IMR-90 (cell line): ENCODE data around the gene TMPRSS3. TPM values are rescaled to one million over a fixed set of nuclear protein-coding genes. Genes with fewer than 3 reads are reported as not detected.

Source experiments
- ATAC-seq: fragments of 200-7000 bp; cut with Tn5 transposase; 2 replicates; pipeline ENCODE4 v1.9.1; 2020; ENCODE audit warnings: low read depth, mild to moderate bottlenecking, moderate library complexity
- BruUV-seq: library from RNA; stranded (reverse); fragments of 400-500 nt; replicated peaks from 2 replicates; lab custom pipeline; 2021; lab: Mats Ljungman, UMichigan
- CTCF ChIA-PET: fragments of 300-600 bp; formaldehyde crosslinking; extraction: SDS; loops from one replicate; lab custom pipeline; 2021; ENCODE audit warnings: antibody characterized with exemption; lab: Yijun Ruan, JAX
- POLR2A ChIA-PET: fragments of 300-600 bp; sonication (Branson Sonifier 250); formaldehyde crosslinking; loops from one replicate; lab custom pipeline; 2022; ENCODE audit warnings: antibody characterized with exemption; ENCODE audit not compliant: unreplicated experiment; lab: Charles Lee
- DNase-seq: peaks from one replicate; pipeline ENCODE4 v3.0.0; 2013
- H2AFZ ChIP-seq: replicated peaks from 2 replicates; pipeline ENCODE3; 2013; ENCODE audit warnings: low read length, mild to moderate bottlenecking; ENCODE audit not compliant: poor library complexity
- H2AK5ac ChIP-seq: 2 replicates; pipeline ENCODE4 v1.6.1; 2013; ENCODE audit warnings: low read depth, low read length, inconsistent platforms
- H2AK9ac ChIP-seq: replicated peaks from 2 replicates; pipeline ENCODE3; 2013; ENCODE audit warnings: mild to moderate bottlenecking, low read depth, low read length, moderate library complexity; ENCODE audit not compliant: poor library complexity
- H2BK120ac ChIP-seq: 2 replicates; pipeline ENCODE4 v1.6.1; 2013; ENCODE audit warnings: low read depth, low read length, inconsistent platforms
- H2BK15ac ChIP-seq: 3 replicates; pipeline ENCODE4 v1.6.1; 2013; ENCODE audit warnings: low read depth, low read length, inconsistent platforms
- H2BK20ac ChIP-seq: 2 replicates; pipeline ENCODE4 v1.6.1; 2013; ENCODE audit warnings: low read depth, mild to moderate bottlenecking, inconsistent platforms, low read length, moderate library complexity
- H2BK5ac ChIP-seq: 2 replicates; pipeline ENCODE4 v1.6.1; 2013; ENCODE audit warnings: mild to moderate bottlenecking, low read depth, low read length, inconsistent platforms; ENCODE audit not compliant: poor library complexity, severe bottlenecking
- H3K14ac ChIP-seq: replicated peaks from 2 replicates; pipeline ENCODE4 v1.6.1; 2013; ENCODE audit warnings: low read depth, low read length, inconsistent platforms
- H3K18ac ChIP-seq: 2 replicates; pipeline ENCODE4 v1.6.1; 2013; ENCODE audit warnings: low read depth, low read length, control low read depth
- H3K23ac ChIP-seq: 2 replicates; pipeline ENCODE4 v1.6.1; 2013; ENCODE audit warnings: low read depth, low read length, inconsistent platforms
- H3K27ac ChIP-seq: 2 replicates; pipeline ENCODE4 v1.5.1; 2013; ENCODE audit warnings: mild to moderate bottlenecking, control low read depth, low read length; ENCODE audit not compliant: insufficient read depth
- H3K27me3 ChIP-seq: 2 replicates; pipeline ENCODE4 v1.6.1; 2013; ENCODE audit warnings: low read length; ENCODE audit not compliant: control insufficient read depth, insufficient read depth
- H3K36me3 ChIP-seq: 2 replicates; pipeline ENCODE4 v1.6.1; 2013; ENCODE audit warnings: low read length, mixed read lengths; ENCODE audit not compliant: control insufficient read depth, insufficient read depth
- H3K4ac ChIP-seq: 2 replicates; pipeline ENCODE4 v1.6.1; 2013; ENCODE audit warnings: low read depth, low read length, inconsistent platforms
- H3K4me1 ChIP-seq: 2 replicates; pipeline ENCODE4 v1.6.1; 2013; ENCODE audit warnings: low read length, mixed read lengths; ENCODE audit not compliant: control insufficient read depth, insufficient read depth
- H3K4me2 ChIP-seq: 2 replicates; pipeline ENCODE4 v1.6.1; 2013; ENCODE audit warnings: low read depth, mild to moderate bottlenecking, control low read depth, low read length, moderate library complexity
- H3K4me3 ChIP-seq: 2 replicates; pipeline ENCODE4 v1.5.1; 2013; ENCODE audit warnings: low read depth, mild to moderate bottlenecking, control low read depth, low read length, moderate library complexity; ENCODE audit not compliant: insufficient read depth
- H3K56ac ChIP-seq: 2 replicates; pipeline ENCODE4 v1.6.1; 2013; ENCODE audit warnings: low read length, inconsistent platforms; ENCODE audit not compliant: insufficient read depth; ENCODE audit errors: extremely low read depth
- H3K79me1 ChIP-seq, 2 experiments: 2 replicates each; pipeline ENCODE4 v1.6.1; 2013; ENCODE audit warnings: low read length in 2 of 2, inconsistent platforms in 1 of 2, low read depth in 1 of 2
- H3K9ac ChIP-seq: 2 replicates; pipeline ENCODE4 v1.6.1; 2013; ENCODE audit warnings: low read depth, low read length, control low read depth
- H3K9me1 ChIP-seq: 2 replicates; pipeline ENCODE4 v1.6.1; 2013; ENCODE audit warnings: low read length, inconsistent platforms; ENCODE audit not compliant: insufficient read depth
- H3K9me3 ChIP-seq: 2 replicates; pipeline ENCODE4 v1.6.1; 2013; ENCODE audit warnings: low read length; ENCODE audit not compliant: control insufficient read depth, insufficient read depth
- H4K20me1 ChIP-seq: 2 replicates; pipeline ENCODE4 v1.6.1; 2013; ENCODE audit warnings: low read length, inconsistent platforms; ENCODE audit not compliant: insufficient read depth
- H4K5ac ChIP-seq: 2 replicates; pipeline ENCODE4 v1.6.1; 2013; ENCODE audit warnings: mild to moderate bottlenecking, low read depth, low read length, control low read depth
- H4K8ac ChIP-seq, 2 experiments: 2 replicates each; pipeline ENCODE4 v1.6.1; 2013; ENCODE audit warnings: low read depth in 2 of 2, low read length in 2 of 2, control low read depth in 1 of 2, inconsistent platforms in 1 of 2
- H4K91ac ChIP-seq: 2 replicates; pipeline ENCODE4 v1.6.1; 2013; ENCODE audit warnings: low read depth, low read length, inconsistent platforms; ENCODE audit not compliant: insufficient read depth
- BHLHE40 ChIP-seq: fragments of 150-350 bp; IDR thresholded peaks from 2 replicates; pipeline ENCODE4 v1.6.1; 2016; ENCODE audit warnings: mild to moderate bottlenecking, low read depth, low read length
- MXI1 ChIP-seq: IDR thresholded peaks from 2 replicates; pipeline ENCODE4 v1.6.1; 2012; ENCODE audit warnings: low read depth, mild to moderate bottlenecking, low read length, moderate library complexity, borderline replicate concordance
- NFE2L2 ChIP-seq: fragments of 150-350 bp; IDR thresholded peaks from 2 replicates; pipeline ENCODE4 v1.6.1; 2016; ENCODE audit warnings: low read depth, mild to moderate bottlenecking, low read length
- RAD21 ChIP-seq: IDR thresholded peaks from 2 replicates; pipeline ENCODE4 v1.6.1; 2012; ENCODE audit warnings: low read length, improper control_type of control experiment
- RCOR1 ChIP-seq: IDR thresholded peaks from 2 replicates; pipeline ENCODE4 v1.6.1; 2012; ENCODE audit warnings: mild to moderate bottlenecking, low read length, improper control_type of control experiment; ENCODE audit not compliant: insufficient replicate concordance
- WGBS, 2 experiments: methylation state at CpG; one replicate each; pipeline versions ENCODE4 v1.1.5 to v1.1.7; 2013; ENCODE audit warnings: missing lambda C conversion rate in 2 of 2; ENCODE audit not compliant: insufficient read length in 1 of 2; ENCODE audit errors: extremely low coverage in 2 of 2; 5-methylcytosine and 5-hydroxymethylcytosine counted together
- dilution Hi-C: fragments of 300-500 bp; cut with HindIII; formaldehyde crosslinking; loops from one replicate; pipeline ENCODE4 v1.14.3; 2018; ENCODE audit warnings: low sequenced_read_pairs; ENCODE audit not compliant: unreplicated experiment
- in situ Hi-C: fragments of 300-500 bp; cut with MboI; formaldehyde crosslinking; loops from 3 replicates; pipeline ENCODE4 v1.14.3; 2019; ENCODE audit warnings: low sequenced_read_pairs, inconsistent platforms, mixed read lengths
- intact Hi-C: fragments of 100-400 bp; cut with micrococcal nuclease; formaldehyde crosslinking; loops from 2 replicates; pipeline ENCODE4 v1.10.0; 2022
- polyA plus RNA-seq, 3 experiments: library from polyadenylated mRNA; depleted of rRNA; stranded (reverse); fragments of >200 nt; gene quantifications; 2 replicates each; pipeline ENCODE4 v1.2.3, GENCODE V29; 2012; ENCODE audit warnings: low replicate concordance in 1 of 3
- total RNA-seq: library from RNA; depleted of rRNA; stranded (reverse); fragments of >200 nt; gene quantifications from 2 replicates; pipeline ENCODE4 v1.2.3, GENCODE V29; 2012
- TF ChIP-seq, protein P1 (sequence below): fragments of 150-350 bp; IDR thresholded peaks from 2 replicates; pipeline ENCODE4 v1.6.1; 2016; ENCODE audit warnings: low read depth, mild to moderate bottlenecking, low read length, moderate library complexity, borderline replicate concordance

Gene TMPRSS3
- total and polyA plus RNA-seq, 2 of the 4 experiments (the other 2 are of a cell fraction): not detected

DNA sequence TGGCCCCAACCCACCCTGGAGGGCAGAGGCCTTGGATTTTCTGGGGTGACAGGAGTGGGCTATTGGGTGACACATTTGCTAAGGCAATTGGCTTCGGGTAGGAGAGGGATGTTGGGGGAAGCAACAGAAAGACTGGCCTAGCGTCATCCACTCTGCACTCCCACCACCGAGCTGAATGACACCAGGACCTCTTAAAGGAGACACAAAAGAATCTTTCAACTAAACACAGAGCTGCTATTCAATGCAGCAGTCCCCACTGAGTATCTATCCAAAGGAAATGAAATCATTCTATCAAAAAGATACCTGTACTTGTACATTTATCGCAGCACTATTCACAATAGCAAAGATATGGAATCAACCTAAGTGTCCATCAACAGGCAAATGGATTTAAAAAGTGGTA lies 51.2 kb downstream of the TMPRSS3 start:
- Histone ChIP-seq H3K18ac (no peak overlapping the region), H3K27me3 (peaks cover 11% of the 10 kb centered on the region), H3K27ac (no peak overlapping the region), H3K79me1 (no peaks in the 10 kb centered on the region), H2AK9ac (no peak overlapping the region), H3K9me3 (no peaks in the 10 kb centered on the region), H3K14ac (no peak overlapping the region), H4K20me1 (no peaks in the 10 kb centered on the region), H2BK15ac (no peak overlapping the region), H3K23ac (no peak overlapping the region), H2AK5ac (no peak overlapping the region), H3K9ac (no peak overlapping the region), H3K36me3 (no peaks in the 10 kb centered on the region), H3K4me3 (no peak overlapping the region), H4K5ac (no peak overlapping the region), H2BK20ac (no peak overlapping the region), H3K4me1 (no peaks in the 10 kb centered on the region), H3K4ac (no peak overlapping the region), H3K4me2 (no peak overlapping the region), H2BK120ac (no peak overlapping the region), H3K56ac (no peak overlapping the region), H2BK5ac (no peak overlapping the region), H3K9me1 (no peaks in the 10 kb centered on the region; the same call in 1 of the 2 replicates), H4K8ac (no peak overlapping the region), H2AFZ (no peak overlapping the region), H4K91ac (no peak overlapping the region)
- ATAC-seq (no peak), DNase-seq (no peak)
- ChIA-PET CTCF (no interaction called here), POLR2A (no interaction called here)
- intact Hi-C loops (no loop called here), in situ Hi-C loops (no loop called here), dilution Hi-C loops (no loop called here)
- 0% methylated on average over 1 of the region's 4 CpGs; no CpG with 5 or more reads in 1 of the 2 experiments for WGBS, 2 experiments
- BruUV-seq: no TSS peak
- no peak for TF ChIP-seq BHLHE40
- TF ChIP-seq MXI1: no peak
- TF ChIP-seq RAD21: no peak
- TF ChIP-seq, protein P1, sequence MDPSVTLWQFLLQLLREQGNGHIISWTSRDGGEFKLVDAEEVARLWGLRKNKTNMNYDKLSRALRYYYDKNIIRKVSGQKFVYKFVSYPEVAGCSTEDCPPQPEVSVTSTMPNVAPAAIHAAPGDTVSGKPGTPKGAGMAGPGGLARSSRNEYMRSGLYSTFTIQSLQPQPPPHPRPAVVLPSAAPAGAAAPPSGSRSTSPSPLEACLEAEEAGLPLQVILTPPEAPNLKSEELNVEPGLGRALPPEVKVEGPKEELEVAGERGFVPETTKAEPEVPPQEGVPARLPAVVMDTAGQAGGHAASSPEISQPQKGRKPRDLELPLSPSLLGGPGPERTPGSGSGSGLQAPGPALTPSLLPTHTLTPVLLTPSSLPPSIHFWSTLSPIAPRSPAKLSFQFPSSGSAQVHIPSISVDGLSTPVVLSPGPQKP: no peak
- TF ChIP-seq RCOR1: no peak
- no peak for TF ChIP-seq NFE2L2
